ENCODE data around the gene ELF2.
"Not testable (repeated sequence)": the region's sequence is repeated elsewhere in the genome, so short reads cannot be mapped to it uniquely, and the experiment has no call there.

The ELF2 gene

GRCh38 chr4:139021071-139021470, 155.9 kb downstream of the ELF2 start:
- H3K27ac Mint-ChIP-seq; H3K4me3 Mint-ChIP-seq; ATAC-seq (ENCODE audit: low read depth); DNase-seq (ENCODE audit: low spot score in 2 of 2); H3K36me3 Mint-ChIP-seq; H3K27me3 Mint-ChIP-seq; H3K9me3 Mint-ChIP-seq: not testable (repeated sequence)
- H3K4me1 Mint-ChIP-seq: peaks cover 12% of the 10 kb centered on the region

DNA sequence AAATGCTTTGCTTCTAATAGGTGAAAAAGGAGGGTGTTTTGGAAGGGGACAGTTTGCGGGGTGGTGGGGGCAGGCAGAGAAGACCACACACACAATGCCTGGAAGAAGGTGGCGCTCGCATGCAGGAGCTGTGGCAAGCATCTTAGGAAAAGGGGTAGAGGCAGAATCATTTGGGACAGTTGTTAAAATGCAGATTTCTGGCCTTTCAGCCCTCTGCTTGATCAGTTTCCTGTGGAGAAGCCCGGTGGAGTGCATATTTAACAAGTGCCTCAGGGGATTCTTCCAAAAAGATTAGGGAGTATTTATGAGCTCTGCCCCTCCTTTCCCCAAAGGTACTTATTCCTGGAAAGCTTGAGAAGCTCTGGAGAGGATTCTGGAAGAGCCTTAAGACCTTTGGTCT, 156.6 kb downstream of the ELF2 start:
- Mint-ChIP-seq H3K27me3 (no peaks in the 10 kb centered on the region), H3K4me1 (peaks cover 12% of the 10 kb centered on the region), H3K9me3 (no peaks in the 10 kb centered on the region), H3K27ac (peak overlapping the region; percentile 51), H3K4me3 (no peak overlapping the region), H3K36me3 (peaks cover 3% of the 10 kb centered on the region)
- ATAC-seq (ENCODE audit: low read depth): no peak
- DNase-seq (ENCODE audit: low spot score in 2 of 2): no peak

- H3K4me1 Mint-ChIP-seq: peaks cover 17% of the 10 kb centered on the region
These were observed 157.9 kb downstream of the ELF2 start for GRCh38 chr4:139018971-139019758.

DNA sequence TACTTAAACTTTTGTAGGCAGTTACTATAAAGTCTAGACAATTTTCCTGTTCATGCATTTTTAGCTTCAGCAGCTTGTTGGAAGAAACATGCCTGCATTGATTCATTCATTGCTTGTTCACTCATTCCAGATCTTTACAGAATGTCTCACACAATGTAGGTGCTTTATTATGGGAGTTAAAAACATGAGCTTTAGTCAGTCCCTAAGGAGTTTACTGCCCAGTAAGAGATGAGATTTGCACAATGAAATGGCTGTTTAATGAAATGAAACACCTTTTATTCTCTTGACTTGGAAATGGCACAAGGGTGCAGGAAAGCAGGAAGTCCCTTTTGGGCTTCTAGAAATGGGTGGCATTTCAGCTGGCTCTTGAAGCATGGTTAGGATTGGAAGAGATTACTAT, 158.5 kb downstream of the ELF2 start:
- H3K4me1 Mint-ChIP-seq: peaks cover 17% of the 10 kb centered on the region
- peaks cover 1% of the 10 kb centered on the region for H3K36me3 Mint-ChIP-seq
- no peaks in the 10 kb centered on the region for H3K9me3 Mint-ChIP-seq
- H3K4me3 Mint-ChIP-seq: no peak overlapping the region
- H3K27me3 Mint-ChIP-seq: no peaks in the 10 kb centered on the region
- DNase-seq (ENCODE audit: low spot score in 2 of 2) (no peak), ATAC-seq (ENCODE audit: low read depth) (no peak)
- no peak overlapping the region for H3K27ac Mint-ChIP-seq

More at GRCh38 chr4:139018971-139019758, 157.9 kb downstream of the ELF2 start:
- ATAC-seq (ENCODE audit: low read depth) (no peak), DNase-seq (ENCODE audit: low spot score in 2 of 2) (no peak)
- Mint-ChIP-seq H3K27ac (no peak overlapping the region), H3K4me3 (no peak overlapping the region), H3K27me3 (no peaks in the 10 kb centered on the region), H3K9me3 (no peaks in the 10 kb centered on the region), H3K36me3 (peaks cover 1% of the 10 kb centered on the region)

GRCh38 chr4:139017861-139018260, 159.2 kb downstream of the ELF2 start:
- no peak for ATAC-seq (ENCODE audit: low read depth)
- H3K27me3 Mint-ChIP-seq: no peaks in the 10 kb centered on the region
- no peaks in the 10 kb centered on the region for H3K9me3 Mint-ChIP-seq
- H3K27ac Mint-ChIP-seq: no peak overlapping the region
- no peak for DNase-seq (ENCODE audit: low spot score in 2 of 2)
- H3K4me3 Mint-ChIP-seq: no peak overlapping the region
- H3K4me1 Mint-ChIP-seq: peaks cover 17% of the 10 kb centered on the region
- peaks cover 1% of the 10 kb centered on the region for H3K36me3 Mint-ChIP-seq

DNA sequence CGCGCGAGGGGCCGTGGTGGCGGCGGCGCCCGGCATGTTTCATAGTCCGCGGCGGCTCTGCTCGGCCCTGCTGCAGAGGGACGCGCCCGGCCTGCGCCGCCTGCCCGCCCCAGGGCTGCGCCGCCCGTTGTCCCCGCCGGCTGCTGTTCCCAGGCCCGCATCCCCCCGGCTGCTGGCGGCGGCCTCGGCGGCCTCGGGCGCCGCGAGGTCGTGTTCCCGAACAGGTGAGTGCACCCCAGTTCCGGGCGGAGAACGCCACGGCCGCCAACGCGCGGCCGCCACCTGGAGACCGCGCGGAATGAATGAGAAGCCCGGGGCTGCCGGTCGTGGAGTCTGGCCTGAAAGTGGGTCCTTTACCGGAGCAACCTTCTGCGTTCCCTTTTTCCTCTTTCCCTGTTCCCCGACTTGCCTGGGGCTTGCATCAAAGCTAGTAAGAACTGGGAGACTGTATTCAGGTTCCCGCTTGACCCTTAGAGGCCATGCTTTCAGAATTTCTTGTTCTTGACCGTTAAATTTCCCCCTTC, 161.0 kb downstream of the ELF2 start:
- peak overlapping the region; percentile 82 for H3K4me3 Mint-ChIP-seq
- H3K36me3 Mint-ChIP-seq: peaks cover 1% of the 10 kb centered on the region
- H3K9me3 Mint-ChIP-seq: no peaks in the 10 kb centered on the region
- no peaks in the 10 kb centered on the region for H3K27me3 Mint-ChIP-seq
- ATAC-seq (ENCODE audit: low read depth) (peak; percentile 13), DNase-seq (ENCODE audit: low spot score in 2 of 2) (no peak)
- H3K27ac Mint-ChIP-seq: peak overlapping the region; percentile 98
- H3K4me1 Mint-ChIP-seq: peaks cover 15% of the 10 kb centered on the region

- Mint-ChIP-seq H3K4me1 (peaks cover 15% of the 10 kb centered on the region), H3K27me3 (no peaks in the 10 kb centered on the region), H3K27ac (peak within 1 kb of the TSS; percentile 98), H3K4me3 (peak within 1 kb of the TSS; percentile 82), H3K36me3 (peaks cover 1% of the 10 kb centered on the region), H3K9me3 (no peaks in the 10 kb centered on the region)
- DNase-seq (ENCODE audit: low spot score in 2 of 2) (peak; percentile 91 to 92), ATAC-seq (ENCODE audit: low read depth) (peak; percentile 90)
These were observed 161.6 kb downstream of the ELF2 start, which contains the start of gene NOCT for GRCh38 chr4:139015269-139015947. TSS of gene NOCT (plus strand) at chr4:139015781. CDS start at chr4:139015982, 201 bp downstream.

DNA sequence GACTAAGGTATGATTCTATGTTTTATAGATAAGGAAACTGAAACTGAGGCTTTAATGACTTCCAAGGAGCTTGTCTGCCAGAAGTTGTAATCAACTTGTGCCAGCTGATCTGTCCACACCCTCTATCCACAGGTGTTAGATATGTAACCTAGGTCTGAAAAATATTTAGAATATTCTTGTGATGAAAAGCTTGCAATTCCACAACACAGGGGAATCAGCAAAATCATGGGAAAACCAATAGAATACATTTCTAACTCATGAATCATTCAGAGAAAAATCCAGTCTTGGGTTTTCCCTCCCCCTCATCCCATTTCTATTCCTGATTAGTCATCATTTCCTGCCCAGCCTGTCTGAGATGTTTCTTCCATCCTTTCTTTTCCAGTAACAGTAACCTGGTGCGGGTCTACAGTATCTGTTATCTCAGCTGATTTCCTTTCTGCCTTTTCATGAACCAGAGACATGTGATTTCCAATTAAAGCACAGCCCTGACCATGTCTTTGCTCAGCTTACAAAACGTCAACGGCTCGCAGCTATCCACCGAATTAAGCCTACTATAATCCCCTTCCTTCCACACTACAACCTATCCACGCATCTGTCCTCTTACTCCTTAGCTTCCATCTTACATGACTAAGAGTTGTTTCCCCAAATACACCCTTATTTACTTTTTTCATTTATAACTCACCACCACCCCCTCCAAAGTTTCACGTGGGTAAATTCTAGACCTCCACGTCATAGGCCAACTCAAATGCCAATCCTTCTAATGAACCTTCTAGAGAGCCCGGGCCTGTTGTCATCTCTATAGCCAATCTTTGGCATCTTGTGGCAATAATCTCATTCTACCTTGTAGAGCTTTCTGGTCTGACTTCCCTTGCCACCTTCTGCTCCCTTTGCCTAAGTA, 162.4 kb downstream of the ELF2 start:
- H3K4me3 Mint-ChIP-seq: peak overlapping the region; percentile 81
- peak overlapping the region; percentile 98 for H3K27ac Mint-ChIP-seq
- H3K9me3 Mint-ChIP-seq: no peaks in the 10 kb centered on the region
- peaks cover 1% of the 10 kb centered on the region for H3K36me3 Mint-ChIP-seq
- ATAC-seq (ENCODE audit: low read depth): peak; percentile 11
- no peak for DNase-seq (ENCODE audit: low spot score in 2 of 2)
- H3K4me1 Mint-ChIP-seq: peaks cover 12% of the 10 kb centered on the region
- H3K27me3 Mint-ChIP-seq: no peaks in the 10 kb centered on the region

GRCh38 chr4:139011225-139011950, 165.6 kb downstream of the ELF2 start:
- DNase-seq (ENCODE audit: low spot score in 2 of 2) (no peak), ATAC-seq (ENCODE audit: low read depth) (no peak)
- Mint-ChIP-seq H3K36me3 (no peaks in the 10 kb centered on the region), H3K27me3 (no peaks in the 10 kb centered on the region), H3K4me3 (no peak overlapping the region), H3K4me1 (peaks cover 8% of the 10 kb centered on the region), H3K27ac (no peak overlapping the region), H3K9me3 (peaks cover 1% of the 10 kb centered on the region)

DNA sequence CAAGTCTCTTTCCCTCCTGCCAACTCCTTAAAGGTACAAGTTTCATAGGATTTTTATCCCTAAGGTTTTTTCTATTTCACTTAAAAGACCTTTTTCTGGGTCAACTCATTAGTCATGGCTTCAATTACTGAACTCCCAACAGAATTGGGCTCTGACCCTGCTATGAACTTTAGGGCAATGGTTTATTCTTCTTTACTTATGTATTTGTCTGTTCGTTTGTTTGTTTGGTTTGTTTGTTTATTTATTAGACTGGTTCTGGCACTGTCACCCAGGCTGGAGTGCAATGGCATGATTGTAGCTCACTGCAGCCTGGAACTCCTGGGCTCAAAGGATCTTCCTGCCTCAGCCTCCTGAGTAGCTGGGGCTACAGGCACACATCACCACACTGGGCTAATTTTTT, 167.3 kb downstream of the ELF2 start:
- Mint-ChIP-seq H3K27me3 (no peaks in the 10 kb centered on the region), H3K4me3 (no peak overlapping the region), H3K9me3 (peaks cover 1% of the 10 kb centered on the region), H3K27ac (no peak overlapping the region), H3K4me1 (peaks cover 2% of the 10 kb centered on the region), H3K36me3 (no peaks in the 10 kb centered on the region)
- DNase-seq (ENCODE audit: low spot score in 2 of 2): no peak
- no peak for ATAC-seq (ENCODE audit: low read depth)

GRCh38 chr4:139008278-139008677, 168.7 kb downstream of the ELF2 start:
- ATAC-seq (ENCODE audit: low read depth); H3K36me3 Mint-ChIP-seq; DNase-seq (ENCODE audit: low spot score in 2 of 2); H3K4me3 Mint-ChIP-seq; H3K9me3 Mint-ChIP-seq; H3K4me1 Mint-ChIP-seq; H3K27me3 Mint-ChIP-seq; H3K27ac Mint-ChIP-seq: not testable (repeated sequence)

DNA sequence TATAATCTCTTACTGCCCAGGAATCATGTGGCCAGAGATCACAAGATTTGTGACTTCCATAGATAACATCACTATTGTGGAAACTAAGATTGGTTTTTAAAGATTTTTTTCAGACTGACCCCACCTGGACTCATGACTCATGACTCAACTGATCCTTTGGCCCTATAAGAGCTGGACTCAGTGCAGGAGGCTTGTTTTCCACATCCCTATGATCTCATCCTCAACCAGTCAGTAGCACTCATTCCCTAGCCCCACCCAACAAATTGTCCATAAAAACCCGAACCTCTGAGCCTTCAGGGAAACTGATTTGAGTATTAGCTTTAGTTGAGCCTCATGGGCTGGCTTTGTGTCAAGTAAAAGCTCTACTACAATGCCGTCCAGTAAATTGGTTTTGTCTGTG, 169.4 kb downstream of the ELF2 start:
- no peak for DNase-seq (ENCODE audit: low spot score in 2 of 2)
- H3K27ac Mint-ChIP-seq: no peak overlapping the region
- H3K9me3 Mint-ChIP-seq: peaks cover 1% of the 10 kb centered on the region
- no peak for ATAC-seq (ENCODE audit: low read depth)
- no peak overlapping the region for H3K4me3 Mint-ChIP-seq
- H3K4me1 Mint-ChIP-seq: no peaks in the 10 kb centered on the region
- no peaks in the 10 kb centered on the region for H3K27me3 Mint-ChIP-seq
- H3K36me3 Mint-ChIP-seq: no peaks in the 10 kb centered on the region
